Measurements from ENCODE around the gene RBSN. TPM values are rescaled to one million over a fixed set of nuclear protein-coding genes. Genes with fewer than 3 reads are reported as not detected.

RBSN gene
- total RNA-seq, 2 donors from 2014 or later, result 23.3 to 25.2 TPM

DNA sequence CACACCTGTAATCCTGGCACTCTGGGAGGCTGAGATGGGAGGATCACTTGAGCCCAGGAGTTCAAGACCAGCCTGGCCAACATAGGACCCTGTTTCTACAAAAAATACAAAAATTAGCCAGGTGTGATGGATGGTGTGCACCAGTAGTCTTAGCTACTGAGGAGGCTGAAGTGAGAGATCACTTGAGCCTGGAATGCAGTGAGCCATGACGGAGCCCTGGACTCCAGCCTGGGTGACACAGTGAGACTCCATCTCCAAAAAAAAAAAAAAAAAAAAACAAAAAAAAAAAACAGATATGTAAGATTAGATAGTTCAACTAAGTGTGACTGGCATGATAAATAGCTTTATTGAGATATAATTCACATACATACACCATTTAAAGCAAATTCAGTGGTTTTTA lies 9.7 kb downstream of the RBSN start:
- Mint-ChIP-seq H3K27ac (no peak overlapping the region), H3K36me3 (ENCODE audit: low read depth) (peaks cover 33% of the 10 kb centered on the region), H3K4me1 (no peaks in the 10 kb centered on the region), H3K9me3 (no peaks in the 10 kb centered on the region), H3K4me3 (no peak overlapping the region), H3K27me3 (ENCODE audit: insufficient read depth) (no peaks in the 10 kb centered on the region)
- TF ChIP-seq, protein P1, sequence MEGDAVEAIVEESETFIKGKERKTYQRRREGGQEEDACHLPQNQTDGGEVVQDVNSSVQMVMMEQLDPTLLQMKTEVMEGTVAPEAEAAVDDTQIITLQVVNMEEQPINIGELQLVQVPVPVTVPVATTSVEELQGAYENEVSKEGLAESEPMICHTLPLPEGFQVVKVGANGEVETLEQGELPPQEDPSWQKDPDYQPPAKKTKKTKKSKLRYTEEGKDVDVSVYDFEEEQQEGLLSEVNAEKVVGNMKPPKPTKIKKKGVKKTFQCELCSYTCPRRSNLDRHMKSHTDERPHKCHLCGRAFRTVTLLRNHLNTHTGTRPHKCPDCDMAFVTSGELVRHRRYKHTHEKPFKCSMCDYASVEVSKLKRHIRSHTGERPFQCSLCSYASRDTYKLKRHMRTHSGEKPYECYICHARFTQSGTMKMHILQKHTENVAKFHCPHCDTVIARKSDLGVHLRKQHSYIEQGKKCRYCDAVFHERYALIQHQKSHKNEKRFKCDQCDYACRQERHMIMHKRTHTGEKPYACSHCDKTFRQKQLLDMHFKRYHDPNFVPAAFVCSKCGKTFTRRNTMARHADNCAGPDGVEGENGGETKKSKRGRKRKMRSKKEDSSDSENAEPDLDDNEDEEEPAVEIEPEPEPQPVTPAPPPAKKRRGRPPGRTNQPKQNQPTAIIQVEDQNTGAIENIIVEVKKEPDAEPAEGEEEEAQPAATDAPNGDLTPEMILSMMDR (conservative IDR thresholded peaks at IDR 0.05), result no peak
- no peak for DNase-seq
- Histone ChIP-seq H3K27ac (ENCODE audit: low read depth, low read length) (no peak overlapping the region), H3K4me1 (ENCODE audit: control insufficient read depth, insufficient read depth, low read length) (no peaks in the 10 kb centered on the region), H3K9me3 (ENCODE audit: control insufficient read depth, low read length) (no peaks in the 10 kb centered on the region), H3K9ac (ENCODE audit: extremely low read depth, low read length, poor library complexity, severe bottlenecking) (no peak overlapping the region), H3K27me3 (ENCODE audit: control insufficient read depth, insufficient read depth, low read length, poor library complexity, severe bottlenecking) (no peaks in the 10 kb centered on the region), H3K4me3 (ENCODE audit: low read length) (no peak overlapping the region), H3K36me3 (ENCODE audit: control insufficient read depth, insufficient read depth, low read length) (peaks cover 76% of the 10 kb centered on the region)
- 100% methylated on average over 1 of the region's 1 CpG; no CpG with 5 or more reads in 1 of the 2 experiments for WGBS, 2 experiments (ENCODE audit: insufficient coverage in 1 of 2, insufficient read length in 1 of 2)

DNA sequence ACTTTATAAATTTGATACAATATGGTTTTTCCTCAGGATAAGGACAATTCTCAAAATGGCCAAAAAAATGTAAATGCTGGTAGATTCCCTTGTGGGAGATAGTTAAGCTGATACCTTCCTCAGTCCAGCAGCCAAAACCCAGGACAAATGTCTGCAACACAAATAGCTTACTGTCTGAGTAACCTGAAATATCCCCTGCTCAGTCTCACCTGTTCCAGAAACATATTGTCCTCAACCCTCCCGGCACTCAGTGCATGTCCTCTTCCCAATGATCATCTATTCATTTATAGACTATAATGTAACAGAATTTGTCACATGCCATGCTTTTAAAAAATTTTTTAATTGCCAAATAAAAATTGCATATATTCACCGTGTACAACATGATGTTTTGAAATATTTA lies 12.2 kb downstream of the RBSN start:
- Histone ChIP-seq H3K4me3 (ENCODE audit: low read length) (no peak overlapping the region), H3K9me3 (ENCODE audit: control insufficient read depth, low read length) (no peaks in the 10 kb centered on the region), H3K36me3 (ENCODE audit: control insufficient read depth, insufficient read depth, low read length) (peaks cover 86% of the 10 kb centered on the region), H3K9ac (ENCODE audit: extremely low read depth, low read length, poor library complexity, severe bottlenecking) (no peak overlapping the region), H3K27ac (ENCODE audit: low read depth, low read length) (no peak overlapping the region), H3K4me1 (ENCODE audit: control insufficient read depth, insufficient read depth, low read length) (no peaks in the 10 kb centered on the region), H3K27me3 (ENCODE audit: control insufficient read depth, insufficient read depth, low read length, poor library complexity, severe bottlenecking) (no peaks in the 10 kb centered on the region)
- Mint-ChIP-seq H3K36me3 (ENCODE audit: low read depth) (peaks cover 50% of the 10 kb centered on the region), H3K27ac (no peak overlapping the region), H3K4me3 (no peak overlapping the region), H3K4me1 (no peaks in the 10 kb centered on the region), H3K9me3 (no peaks in the 10 kb centered on the region), H3K27me3 (ENCODE audit: insufficient read depth) (no peaks in the 10 kb centered on the region)
- TF ChIP-seq, protein P1 (conservative IDR thresholded peaks at IDR 0.05), result no peak
- WGBS, 2 experiments (ENCODE audit: insufficient coverage in 1 of 2, insufficient read length in 1 of 2), result 95 to 100% methylated on average over 2 of the region's 2 CpGs
- DNase-seq, result no peak

DNA sequence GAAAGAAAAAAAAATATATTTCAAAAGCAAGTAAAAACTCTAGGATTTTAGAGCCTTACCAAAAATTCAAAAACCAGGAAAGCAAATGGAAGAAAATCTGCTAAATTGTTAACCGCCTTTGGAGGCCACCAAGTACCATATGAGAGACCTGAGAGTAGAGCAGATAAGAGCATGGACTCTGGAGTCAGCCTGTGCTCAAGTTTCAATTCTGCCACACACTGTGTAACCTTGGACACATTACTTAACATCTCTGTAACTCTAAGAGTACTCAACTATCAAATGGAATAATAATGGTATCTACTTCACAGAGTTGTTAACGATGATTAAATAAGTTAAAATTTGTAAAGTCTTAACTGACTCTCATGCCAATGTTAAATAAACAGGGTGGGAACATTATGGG lies 12.7 kb downstream of the RBSN start:
- no peak overlapping the region for H3K9ac ChIP-seq (ENCODE audit: extremely low read depth, low read length, poor library complexity, severe bottlenecking)
- H3K36me3 ChIP-seq (ENCODE audit: control insufficient read depth, insufficient read depth, low read length), result peaks cover 86% of the 10 kb centered on the region
- peaks cover 54% of the 10 kb centered on the region for H3K36me3 Mint-ChIP-seq (ENCODE audit: low read depth)
- no peak overlapping the region for H3K27ac ChIP-seq (ENCODE audit: low read depth, low read length)
- no peaks in the 10 kb centered on the region for H3K4me1 Mint-ChIP-seq
- TF ChIP-seq, protein P1 (conservative IDR thresholded peaks at IDR 0.05), result no peak
- no peaks in the 10 kb centered on the region for H3K9me3 ChIP-seq (ENCODE audit: control insufficient read depth, low read length)
- no peaks in the 10 kb centered on the region for H3K27me3 Mint-ChIP-seq (ENCODE audit: insufficient read depth)
- H3K4me3 Mint-ChIP-seq, result no peak overlapping the region
- no peaks in the 10 kb centered on the region for H3K27me3 ChIP-seq (ENCODE audit: control insufficient read depth, insufficient read depth, low read length, poor library complexity, severe bottlenecking)
- DNase-seq, result no peak
- H3K4me1 ChIP-seq (ENCODE audit: control insufficient read depth, insufficient read depth, low read length), result no peaks in the 10 kb centered on the region
- H3K27ac Mint-ChIP-seq, result no peak overlapping the region
- H3K9me3 Mint-ChIP-seq, result no peaks in the 10 kb centered on the region
- WGBS, 2 experiments (ENCODE audit: insufficient coverage in 1 of 2, insufficient read length in 1 of 2), result 93% methylated on average over 2 of the region's 2 CpGs; no CpG with 5 or more reads in 1 of the 2 experiments
- no peak overlapping the region for H3K4me3 ChIP-seq (ENCODE audit: low read length)
